Neural crest cell (in vitro differentiated cells): Measurements from ENCODE around the gene TSPAN31. TPM values are rescaled to one million over a fixed set of nuclear protein-coding genes. Genes with fewer than 3 reads are reported as not detected.
A peak's percentile ranks its signal among the peaks of the same experiment; 100 is the strongest.

Experiments used
- DNase-seq: peaks from one replicate; pipeline ENCODE4 v3.0.0; 2021; ENCODE audit warnings: low read depth, mixed read lengths, low spot score
- H3K27ac Mint-ChIP-seq: one replicate; pipeline ENCODE4 v1.8.0; 2021; ENCODE audit warnings: mild to moderate bottlenecking, mixed read lengths; ENCODE audit not compliant: unreplicated experiment
- H3K27me3 Mint-ChIP-seq: 2 replicates; pipeline ENCODE4 v1.8.0; 2021; ENCODE audit warnings: low read depth, mild to moderate bottlenecking, mixed read lengths
- H3K36me3 Mint-ChIP-seq: 2 replicates; pipeline ENCODE4 v1.8.0; 2021; ENCODE audit warnings: low read depth, mild to moderate bottlenecking, mixed read lengths
- H3K4me1 Mint-ChIP-seq: 2 replicates; pipeline ENCODE4 v1.8.0; 2021; ENCODE audit warnings: mixed read lengths
- H3K4me3 Mint-ChIP-seq: one replicate; pipeline ENCODE4 v1.8.0; 2021; ENCODE audit warnings: mild to moderate bottlenecking, mixed read lengths
- H3K9me3 Mint-ChIP-seq: 2 replicates; pipeline ENCODE4 v1.8.0; 2021; ENCODE audit warnings: mixed read lengths
- CTCF ChIP-seq: fragments of 200-600 bp; sonication (generic); conservative IDR thresholded peaks from 2 replicates; pipeline ENCODE4 v1.5.0; 2021; ENCODE audit warnings: antibody characterized with exemption, mild to moderate bottlenecking
- total RNA-seq: library from RNA; stranded (reverse); gene quantifications from 2 replicates; pipeline ENCODE4 v1.2.1, GENCODE V29; 2021

Gene TSPAN31
- total RNA-seq, 1 donor from 2014 or later = 26.9 TPM

- Mint-ChIP-seq H3K36me3 (peaks cover 2% of the 10 kb centered on the region), H3K27me3 (peaks cover 97% of the 10 kb centered on the region), H3K4me3 (peak overlapping the region; percentile 77), H3K4me1 (peaks cover 8% of the 10 kb centered on the region), H3K27ac (no peak overlapping the region), H3K9me3 (no peaks in the 10 kb centered on the region)
- TF ChIP-seq CTCF = no peak
- DNase-seq = no peak
Measured at GRCh38 chr12:57729321-57729844, 15.5 kb upstream of the TSPAN31 start.

GRCh38 chr12:57730336-57731067 lies 14.3 kb upstream of the TSPAN31 start:
- no peak for DNase-seq
- Mint-ChIP-seq H3K4me3 (peak overlapping the region; percentile 25), H3K27ac (no peak overlapping the region), H3K4me1 (peaks cover 9% of the 10 kb centered on the region), H3K27me3 (peaks cover 98% of the 10 kb centered on the region), H3K36me3 (peaks cover 2% of the 10 kb centered on the region), H3K9me3 (no peaks in the 10 kb centered on the region)
- no peak for TF ChIP-seq CTCF

GRCh38 chr12:57731411-57732080 lies 13.3 kb upstream of the TSPAN31 start:
- no peak for TF ChIP-seq CTCF
- peaks cover 12% of the 10 kb centered on the region for H3K4me1 Mint-ChIP-seq
- no peak overlapping the region for H3K27ac Mint-ChIP-seq
- H3K27me3 Mint-ChIP-seq = peaks cover 100% of the 10 kb centered on the region
- no peak for DNase-seq
- H3K9me3 Mint-ChIP-seq = no peaks in the 10 kb centered on the region
- H3K36me3 Mint-ChIP-seq = peaks cover 2% of the 10 kb centered on the region
- no peak overlapping the region for H3K4me3 Mint-ChIP-seq

GRCh38 chr12:57732270-57732669 lies 12.6 kb upstream of the TSPAN31 start:
- H3K9me3 Mint-ChIP-seq = no peaks in the 10 kb centered on the region
- peaks cover 100% of the 10 kb centered on the region for H3K27me3 Mint-ChIP-seq
- no peak for TF ChIP-seq CTCF
- no peak for DNase-seq
- peaks cover 17% of the 10 kb centered on the region for H3K4me1 Mint-ChIP-seq
- peaks cover 2% of the 10 kb centered on the region for H3K36me3 Mint-ChIP-seq
- no peak overlapping the region for H3K27ac Mint-ChIP-seq
- H3K4me3 Mint-ChIP-seq = no peak overlapping the region

GRCh38 chr12:57732726-57733593 lies 11.9 kb upstream of the TSPAN31 start:
- DNase-seq = no peak
- Mint-ChIP-seq H3K27me3 (peaks cover 95% of the 10 kb centered on the region), H3K9me3 (no peaks in the 10 kb centered on the region), H3K36me3 (peaks cover 2% of the 10 kb centered on the region), H3K4me1 (peaks cover 13% of the 10 kb centered on the region), H3K27ac (no peak overlapping the region), H3K4me3 (no peak overlapping the region)
- no peak for TF ChIP-seq CTCF
